PC-3 (cell line): ENCODE measurements around the gene IQGAP3. TPM values are rescaled to one million over a fixed set of nuclear protein-coding genes. Genes with fewer than 3 reads are reported as not detected.

Experiments used
- ATAC-seq: fragments of 200-7000 bp; cut with Tn5 transposase; 2 replicates; pipeline ENCODE4 v1.9.1; 2020; ENCODE audit warnings: mild to moderate bottlenecking, moderate library complexity
- BruUV-seq: library from RNA; stranded (reverse); fragments of 400-500 nt; replicated peaks from 2 replicates; lab custom pipeline; 2021; lab: Mats Ljungman, UMichigan
- CTCF ChIA-PET: fragments of 300-600 bp; sonication (Branson Sonifier 250); formaldehyde crosslinking; loops from one replicate; lab custom pipeline; 2022; ENCODE audit warnings: antibody characterized with exemption; lab: Charles Lee
- POLR2A ChIA-PET: fragments of 300-600 bp; sonication (Branson Sonifier 250); formaldehyde crosslinking; loops from one replicate; lab custom pipeline; 2022; ENCODE audit warnings: antibody characterized with exemption; ENCODE audit not compliant: unreplicated experiment; lab: Charles Lee
- DNase-seq: peaks from one replicate; pipeline ENCODE4 v3.0.0-alpha.2; 2015
- H2AFZ ChIP-seq: fragments of 300-600 bp; sonication (generic); 2 replicates; pipeline ENCODE4 v1.6.0; 2016; ENCODE audit warnings: antibody characterized with exemption, low read length
- H3F3A ChIP-seq: fragments of 300-600 bp; sonication (generic); one replicate; pipeline ENCODE4 v1.6.0; 2017; ENCODE audit warnings: antibody characterized with exemption, low read length, control low read depth, mild to moderate bottlenecking; ENCODE audit not compliant: unreplicated experiment
- H3K27ac ChIP-seq: fragments of 300-600 bp; sonication (generic); 2 replicates; pipeline ENCODE4 v1.5.1; 2016; ENCODE audit warnings: mild to moderate bottlenecking, low read length
- H3K27me3 ChIP-seq: fragments of 300-600 bp; sonication (generic); 2 replicates; pipeline ENCODE4 v1.6.1; 2016; ENCODE audit warnings: low read length, mixed read lengths
- H3K36me3 ChIP-seq: fragments of 300-600 bp; sonication (generic); 2 replicates; pipeline ENCODE4 v1.6.1; 2016; ENCODE audit warnings: low read depth, mixed run types, low read length, mixed read lengths
- H3K4me1 ChIP-seq: fragments of 300-600 bp; sonication (generic); 2 replicates; pipeline ENCODE4 v1.5.1; 2016; ENCODE audit warnings: low read length; ENCODE audit not compliant: insufficient read depth
- H3K4me2 ChIP-seq: fragments of 300-600 bp; sonication (generic); 2 replicates; pipeline ENCODE4 v1.6.0; 2016; ENCODE audit warnings: low read length
- H3K4me3 ChIP-seq: fragments of 300-600 bp; sonication (generic); 2 replicates; pipeline ENCODE4 v1.5.1; 2016; ENCODE audit warnings: mild to moderate bottlenecking, low read length, mixed read lengths
- H3K79me2 ChIP-seq: fragments of 300-600 bp; sonication (generic); 2 replicates; pipeline ENCODE4 v1.6.1; 2017; ENCODE audit warnings: low read length, mixed read lengths
- H3K9ac ChIP-seq: fragments of 300-600 bp; sonication (generic); 2 replicates; pipeline ENCODE4 v1.6.0; 2016; ENCODE audit warnings: mild to moderate bottlenecking, low read length
- H3K9me2 ChIP-seq: fragments of 300-600 bp; sonication (generic); replicated peaks from 2 replicates; pipeline ENCODE4 v1.6.1; 2016; ENCODE audit warnings: mixed run types, low read length, mixed read lengths
- H3K9me3 ChIP-seq: fragments of 300-600 bp; sonication (generic); 2 replicates; pipeline ENCODE4 v1.6.1; 2016; ENCODE audit warnings: low read length, mixed read lengths
- H4K20me1 ChIP-seq: fragments of 300-600 bp; sonication (generic); 2 replicates; pipeline ENCODE4 v1.6.1; 2016; ENCODE audit warnings: low read length, mixed read lengths
- CTCF ChIP-seq: fragments of 300-600 bp; sonication (generic); conservative IDR thresholded peaks from 2 replicates; pipeline ENCODE4 v1.5.1; 2017; ENCODE audit warnings: antibody characterized with exemption, low read depth, mild to moderate bottlenecking, low read length
- EZH2 ChIP-seq: fragments of 300-600 bp; sonication (generic); IDR thresholded peaks from one replicate; pipeline ENCODE4 v1.6.1; 2017; ENCODE audit warnings: antibody characterized with exemption, mild to moderate bottlenecking, low read length; ENCODE audit not compliant: unreplicated experiment
- EZH2phosphoT487 ChIP-seq: fragments of 300-600 bp; sonication (generic); IDR thresholded peaks from 2 replicates; pipeline ENCODE4 v1.6.1; 2018; ENCODE audit warnings: mild to moderate bottlenecking, antibody characterized with exemption, low read length, borderline replicate concordance
- intact Hi-C: fragments of 100-400 bp; cut with micrococcal nuclease; formaldehyde crosslinking; loops from 2 replicates; pipeline ENCODE4 v1.9.0; 2023
- total RNA-seq: library from RNA; depleted of rRNA; stranded (reverse); fragments of >200 nt; gene quantifications from 2 replicates; pipeline ENCODE4 v1.2.3, GENCODE V29; 2014

The IQGAP3 gene
- total RNA-seq, 1 experiment from 2014 or later = 54.3 TPM

- CTCF ChIA-PET = no interaction called here
- POLR2A ChIA-PET = interaction anchor here (0.6 kb wide), 1 partner anchor 23 kb away, joined by 7 read pairs; the partner anchor contains the start of gene MEF2D
- peaks cover 21% of the 10 kb centered on the region for H3K4me1 ChIP-seq
- DNase-seq = no peak
- ATAC-seq = no peak
- no peaks in the 10 kb centered on the region for H3K79me2 ChIP-seq
- H3K9me3 ChIP-seq = no peaks in the 10 kb centered on the region
- H3K36me3 ChIP-seq = peaks cover 79% of the 10 kb centered on the region
- no peak overlapping the region for H3K9ac ChIP-seq
- no peak overlapping the region for H2AFZ ChIP-seq
- H3F3A ChIP-seq = no peaks in the 10 kb centered on the region
- BruUV-seq = no TSS peak
- H3K27ac ChIP-seq = peak overlapping the region; percentile 17; the same call in 1 of the 2 replicates
- H3K4me3 ChIP-seq = no peak overlapping the region
- H3K9me2 ChIP-seq = no peaks in the 10 kb centered on the region
- H4K20me1 ChIP-seq = no peaks in the 10 kb centered on the region
- intact Hi-C loops = no loop called here
- TF ChIP-seq EZH2 (no peak), EZH2phosphoT487 (no peak), CTCF (no peak)
- no peaks in the 10 kb centered on the region for H3K27me3 ChIP-seq
- peak overlapping the region; percentile 38; the same call in 1 of the 2 replicates for H3K4me2 ChIP-seq
These were observed 94.7 kb downstream of the IQGAP3 start for GRCh38 chr1:156477526-156478249.

- Histone ChIP-seq H3K36me3 (peaks cover 72% of the 10 kb centered on the region), H4K20me1 (peaks cover 4% of the 10 kb centered on the region; the same call in 1 of the 2 replicates), H3K27ac (peak overlapping the region; percentile 17; the same call in 1 of the 2 replicates), H3K9me2 (no peaks in the 10 kb centered on the region), H3K9me3 (no peaks in the 10 kb centered on the region), H2AFZ (no peak overlapping the region), H3K27me3 (no peaks in the 10 kb centered on the region), H3F3A (peaks cover 5% of the 10 kb centered on the region), H3K4me1 (peaks cover 29% of the 10 kb centered on the region), H3K4me2 (peak overlapping the region; percentile 38; the same call in 1 of the 2 replicates), H3K79me2 (no peaks in the 10 kb centered on the region), H3K9ac (no peak overlapping the region), H3K4me3 (no peak overlapping the region)
- no TSS peak for BruUV-seq
- TF ChIP-seq EZH2phosphoT487 = no peak
- TF ChIP-seq EZH2 = no peak
- no peak for TF ChIP-seq CTCF
- peak; percentile 76 for DNase-seq
- peak; percentile 58 for ATAC-seq
- CTCF ChIA-PET = no interaction called here
- POLR2A ChIA-PET = interaction anchor here (0.6 kb wide), 2 partner anchors 19 to 24 kb away, joined by 5 to 7 read pairs; partner anchors contain the start of gene MEF2D
- intact Hi-C loops = no loop called here
These were observed 95.7 kb downstream of the IQGAP3 start for GRCh38 chr1:156476501-156477298.
